ENCODE data around the gene GRHL1. TPM values are rescaled to one million over a fixed set of nuclear protein-coding genes. Genes with fewer than 3 reads are reported as not detected.
A peak's percentile ranks its signal among the peaks of the same experiment; 100 is the strongest.

GRHL1 gene
- total RNA-seq, 1 donor from 2014 or later, result 1.5 TPM

DNA sequence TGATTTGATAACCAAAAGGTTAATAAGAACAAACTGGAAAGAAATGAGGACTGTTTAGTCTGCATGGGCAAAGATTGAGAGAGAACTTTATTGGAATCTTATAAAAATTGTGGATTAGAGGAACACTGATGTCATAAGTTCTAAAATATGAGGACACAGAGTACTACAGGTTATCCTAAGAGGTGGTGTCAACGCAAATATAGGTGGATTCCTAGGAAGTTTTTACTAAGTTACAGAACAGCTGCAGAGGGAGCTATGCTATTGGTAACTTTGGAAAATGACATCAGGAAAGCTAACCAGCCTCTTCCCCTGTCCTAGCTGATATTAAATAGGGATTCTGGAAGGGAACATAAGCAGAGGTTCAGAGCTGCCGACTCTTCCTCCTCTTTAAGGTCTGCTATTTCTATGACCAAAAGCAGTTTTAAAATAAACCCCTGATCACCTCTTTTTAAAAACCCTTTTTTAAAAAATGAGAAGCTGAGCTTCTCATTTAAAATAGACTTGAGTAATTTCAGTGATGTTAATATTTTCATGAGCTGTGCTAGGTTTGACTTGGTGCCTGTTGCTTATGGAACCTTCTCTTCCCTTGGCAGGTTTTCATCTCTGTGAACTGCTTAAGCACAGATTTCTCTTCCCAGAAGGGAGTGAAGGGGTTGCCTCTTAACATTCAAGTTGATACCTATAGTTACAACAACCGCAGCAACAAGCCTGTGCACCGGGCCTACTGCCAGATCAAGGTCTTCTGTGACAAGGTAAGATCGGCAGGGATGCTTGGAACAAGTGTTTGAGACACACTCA is 34.2 kb downstream of the GRHL1 start:
- intact Hi-C loops (cut with DNase I), result loop anchor here (10.0 kb wide), 1 partner anchor 69 kb away; no protein-coding TSS in a partner anchor
- DNase-seq (ENCODE audit: low spot score), result no peak
- no peak for ATAC-seq

DNA sequence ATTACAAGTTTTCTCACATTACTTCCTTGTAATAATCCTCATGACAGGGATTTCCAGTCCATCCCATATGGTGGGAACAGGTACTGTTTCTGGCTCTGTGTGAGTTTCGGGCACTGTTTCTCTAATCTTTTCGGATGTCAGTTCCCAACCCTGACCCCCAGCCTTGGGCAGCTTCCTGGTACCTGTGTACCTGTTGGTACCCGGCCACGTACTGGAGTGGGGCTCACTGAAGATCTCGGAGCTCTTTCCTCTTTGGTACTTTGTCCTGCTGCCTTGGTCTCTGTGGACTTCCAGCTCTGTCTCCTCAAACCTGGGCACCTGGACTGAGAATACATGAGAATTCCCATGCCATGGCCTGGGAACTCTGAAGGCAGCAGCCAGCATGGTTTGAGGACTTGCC is 36.8 kb downstream of the GRHL1 start:
- DNase-seq (ENCODE audit: low spot score) (no peak), ATAC-seq (no peak)
- intact Hi-C loops (cut with DNase I), result loop anchor here (10.0 kb wide), 1 partner anchor 66 kb away; no protein-coding TSS in a partner anchor

DNA sequence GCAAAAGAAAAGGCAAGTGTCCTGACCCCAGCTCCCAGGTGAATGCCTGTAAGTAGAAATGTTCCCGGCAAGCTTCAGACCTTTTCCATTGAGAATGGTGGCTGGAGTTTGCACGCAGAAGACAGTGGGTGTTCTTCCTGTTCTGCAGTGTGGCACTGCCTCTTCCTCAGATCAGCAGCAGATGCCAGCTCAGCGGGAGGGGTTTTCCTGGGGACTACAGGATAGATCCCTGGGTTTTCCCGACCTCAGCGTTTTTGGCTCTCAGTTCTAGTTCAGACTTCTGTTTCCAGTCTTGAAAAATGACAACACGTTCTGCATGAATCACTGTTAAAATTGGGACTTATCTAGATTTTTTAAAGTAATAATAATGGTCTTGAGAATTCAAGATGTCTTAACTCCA is 39.2 kb downstream of the GRHL1 start:
- ATAC-seq (peak; percentile 62), DNase-seq (ENCODE audit: low spot score) (no peak)

DNA sequence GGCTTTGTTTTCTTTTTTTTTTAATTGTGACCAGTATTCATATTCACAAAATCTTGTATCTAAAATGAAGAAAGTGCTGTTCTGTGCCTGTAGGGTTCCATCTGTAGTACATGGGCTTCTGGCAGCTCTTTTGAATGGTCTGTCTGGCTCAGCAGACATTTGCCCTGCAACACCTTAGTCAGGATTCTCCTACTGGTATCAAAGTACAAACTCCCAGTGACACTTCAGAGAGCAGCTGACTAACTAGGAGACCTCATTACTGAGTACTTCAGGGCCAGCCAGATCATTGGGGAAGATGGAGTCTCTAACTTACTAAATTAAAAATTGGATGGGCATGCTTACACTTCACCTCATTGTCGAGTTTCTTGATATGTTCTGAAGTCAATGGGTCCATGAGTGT is 39.7 kb downstream of the GRHL1 start:
- intact Hi-C loops (cut with DNase I), result no loop called here
- ATAC-seq (no peak), DNase-seq (ENCODE audit: low spot score) (no peak)

More for the DNA sequence above, 39.2 kb downstream of the GRHL1 start:
- intact Hi-C loops (cut with DNase I), result no loop called here

DNA sequence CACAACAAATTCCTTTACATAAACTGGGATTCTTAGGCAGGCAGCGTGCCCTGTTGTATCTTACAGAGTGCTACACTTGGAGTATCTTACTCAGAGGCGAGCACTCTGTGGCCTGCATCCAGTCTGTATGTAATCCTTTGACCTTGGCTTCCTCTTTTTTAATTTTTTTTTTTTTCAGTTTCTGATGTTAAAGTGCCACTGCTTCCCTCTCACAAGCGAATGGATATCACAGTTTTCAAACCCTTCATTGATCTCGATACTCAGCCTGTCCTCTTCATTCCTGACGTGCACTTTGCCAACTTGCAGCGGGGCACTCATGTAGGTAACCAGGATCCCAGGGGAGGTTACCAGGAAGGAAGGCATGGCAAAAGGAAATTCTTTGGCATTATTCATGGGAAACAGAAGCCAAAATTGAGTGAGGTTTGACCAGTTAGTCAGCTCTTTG is 40.4 kb downstream of the GRHL1 start:
- intact Hi-C loops (cut with DNase I), result no loop called here
- peak; percentile 50 for ATAC-seq

DNA sequence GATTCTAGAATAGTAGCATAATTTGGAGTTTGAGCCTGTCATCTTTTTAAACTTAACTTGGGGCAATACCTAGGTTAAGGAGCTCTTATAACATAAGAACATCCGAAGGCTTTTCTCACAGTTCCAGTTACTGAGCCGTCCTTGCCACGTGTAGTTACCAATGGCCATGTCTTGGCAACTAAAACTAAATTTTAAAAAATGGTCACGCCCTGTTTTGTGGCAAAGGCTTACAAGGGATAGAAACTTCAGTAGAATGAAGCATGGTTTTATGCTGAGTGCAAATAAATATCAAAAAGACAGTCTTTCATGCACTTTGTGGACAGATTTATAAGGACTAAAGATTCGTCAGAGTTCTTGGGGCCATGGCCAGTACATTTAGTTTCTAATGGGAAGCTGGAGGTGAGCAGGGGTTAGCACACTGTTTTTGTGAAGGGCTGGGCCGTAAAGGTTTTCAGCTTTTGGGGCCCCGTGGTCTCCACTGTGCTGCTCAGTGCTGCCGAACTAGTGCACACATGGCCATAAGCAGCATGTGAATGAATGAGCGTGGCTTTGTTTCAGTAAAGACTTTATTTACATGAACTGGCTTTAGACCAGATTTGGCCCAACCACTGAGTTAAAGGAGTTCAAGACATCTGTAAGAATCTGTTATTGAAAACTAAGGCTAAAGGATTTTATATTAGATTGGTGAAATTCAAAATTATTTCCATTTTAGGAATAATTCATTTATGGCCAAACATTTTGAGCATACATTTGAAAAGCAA is 41.1 kb downstream of the GRHL1 start:
- DNase-seq (ENCODE audit: low spot score), result no peak
- no peak for ATAC-seq
- intact Hi-C loops (cut with DNase I), result no loop called here

More for the DNA sequence above, 40.4 kb downstream of the GRHL1 start:
- no peak for DNase-seq (ENCODE audit: low spot score)

DNA sequence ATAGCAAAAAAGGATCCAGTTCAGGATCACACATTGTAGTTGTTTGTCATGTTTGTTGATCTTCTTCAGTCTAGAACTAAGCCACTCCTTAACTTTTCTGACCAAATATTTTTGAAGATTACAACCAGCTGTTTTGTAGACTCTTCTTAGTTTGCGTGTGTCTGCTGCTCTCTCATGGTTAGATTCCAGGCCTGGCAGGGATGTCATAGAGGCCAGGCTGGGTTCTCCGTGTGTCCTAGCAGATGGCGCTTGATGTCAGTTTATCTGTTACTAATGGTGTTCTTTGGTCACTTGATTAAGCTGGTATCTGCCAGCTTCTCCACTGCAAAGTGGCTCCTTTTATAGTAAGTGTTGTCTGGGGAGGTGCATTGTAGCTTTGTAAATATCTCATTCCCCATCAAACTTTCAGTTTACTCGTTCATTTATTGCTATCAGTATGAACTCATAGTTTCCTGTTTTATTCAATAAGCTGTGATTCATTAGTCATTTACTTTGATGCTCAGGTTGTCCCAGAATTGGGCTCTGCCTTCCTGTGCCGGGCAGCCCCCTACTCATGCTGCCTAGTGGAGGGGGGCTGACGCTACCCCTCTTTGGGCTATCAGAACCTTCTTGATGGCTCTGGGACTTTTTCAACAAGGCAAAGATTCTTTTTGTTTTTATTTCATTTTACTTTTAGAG is 42.1 kb downstream of the GRHL1 start:
- peak; percentile 67 for ATAC-seq
- DNase-seq (ENCODE audit: low spot score), result no peak
- intact Hi-C loops (cut with DNase I), result no loop called here

DNA sequence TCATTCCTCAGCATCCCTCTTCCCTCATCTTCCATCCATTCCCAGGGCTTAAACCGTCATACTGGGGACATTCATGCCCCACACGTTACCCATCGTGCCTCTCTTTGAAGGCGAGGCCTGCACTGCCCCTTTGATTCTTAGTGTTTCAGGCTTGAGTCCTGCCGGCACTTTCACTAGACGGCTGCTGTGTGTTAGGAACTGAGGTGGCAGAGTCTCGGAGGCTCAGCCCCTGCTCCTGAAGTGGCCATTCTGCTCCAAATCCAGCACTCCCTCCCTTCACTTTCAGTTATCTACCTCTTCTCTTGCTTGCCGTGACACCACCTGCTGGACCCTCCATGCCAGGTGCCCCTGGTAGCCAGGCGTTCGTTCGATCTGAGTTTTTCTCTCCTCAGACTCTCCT is 43.0 kb downstream of the GRHL1 start:
- ATAC-seq (no peak), DNase-seq (ENCODE audit: low spot score) (no peak)
- intact Hi-C loops (cut with DNase I), result no loop called here

DNA sequence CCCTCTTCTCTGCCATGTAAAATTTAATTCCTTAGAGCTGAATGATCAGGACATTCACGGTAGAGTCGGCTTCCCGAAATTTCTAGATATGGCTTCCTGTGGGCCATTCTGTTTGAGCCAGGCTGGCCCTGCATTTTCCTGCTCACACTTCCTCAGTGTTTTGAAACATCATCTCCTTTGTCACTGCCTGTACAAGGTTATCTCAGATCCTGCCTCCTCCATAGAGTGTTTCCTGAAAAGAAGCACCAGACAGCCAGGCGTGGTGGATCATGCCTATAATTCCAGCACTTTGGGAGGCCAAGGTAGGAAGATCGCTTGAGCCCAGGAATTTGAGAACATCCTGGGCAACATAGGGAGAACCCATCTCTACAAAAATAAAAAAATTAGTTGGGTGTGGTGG is 43.6 kb downstream of the GRHL1 start:
- DNase-seq (ENCODE audit: low spot score) (no peak), ATAC-seq (no peak)
- intact Hi-C loops (cut with DNase I), result no loop called here

DNA sequence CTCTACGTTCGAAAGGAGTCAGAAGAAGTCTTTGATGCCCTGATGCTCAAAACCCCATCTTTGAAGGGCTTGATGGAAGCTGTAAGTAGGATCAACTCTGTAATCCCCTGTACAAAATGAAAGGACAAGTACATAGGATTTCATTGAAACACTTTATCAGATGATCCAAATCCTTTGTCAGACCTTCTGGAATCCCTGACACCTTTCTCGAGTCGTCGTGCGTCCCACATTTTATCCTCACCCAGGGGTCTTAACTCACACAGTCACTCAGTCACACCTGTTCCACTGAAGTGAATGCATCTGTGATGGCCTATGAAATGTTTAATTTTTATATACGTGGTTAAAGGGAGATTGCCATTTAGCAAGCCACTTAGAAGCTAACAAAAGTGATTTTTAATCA is 44.8 kb downstream of the GRHL1 start:
- DNase-seq (ENCODE audit: low spot score) (no peak), ATAC-seq (no peak)

DNA sequence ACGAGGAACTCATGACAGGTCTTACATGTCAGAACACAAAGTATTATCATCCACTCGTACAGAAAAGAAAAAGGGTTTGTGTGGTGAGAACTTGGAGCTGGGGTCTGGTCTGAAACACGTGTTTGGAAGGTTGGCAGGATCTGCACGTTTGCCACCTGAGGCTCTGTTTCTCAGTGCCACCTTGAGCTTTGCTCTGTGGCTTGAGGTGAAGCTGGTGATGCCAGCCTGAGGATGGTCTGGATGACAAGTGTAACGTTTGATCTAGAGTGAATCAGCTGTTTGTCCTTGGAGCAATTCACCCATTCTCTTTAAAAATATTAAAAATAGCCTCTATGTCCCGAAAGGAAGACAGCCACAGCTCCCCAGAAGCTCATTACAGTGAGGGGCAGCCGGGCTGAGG is 46.4 kb downstream of the GRHL1 start:
- ATAC-seq, result no peak
- DNase-seq (ENCODE audit: low spot score), result no peak

More for the DNA sequence above, 44.8 kb downstream of the GRHL1 start:
- intact Hi-C loops (cut with DNase I), result no loop called here

DNA sequence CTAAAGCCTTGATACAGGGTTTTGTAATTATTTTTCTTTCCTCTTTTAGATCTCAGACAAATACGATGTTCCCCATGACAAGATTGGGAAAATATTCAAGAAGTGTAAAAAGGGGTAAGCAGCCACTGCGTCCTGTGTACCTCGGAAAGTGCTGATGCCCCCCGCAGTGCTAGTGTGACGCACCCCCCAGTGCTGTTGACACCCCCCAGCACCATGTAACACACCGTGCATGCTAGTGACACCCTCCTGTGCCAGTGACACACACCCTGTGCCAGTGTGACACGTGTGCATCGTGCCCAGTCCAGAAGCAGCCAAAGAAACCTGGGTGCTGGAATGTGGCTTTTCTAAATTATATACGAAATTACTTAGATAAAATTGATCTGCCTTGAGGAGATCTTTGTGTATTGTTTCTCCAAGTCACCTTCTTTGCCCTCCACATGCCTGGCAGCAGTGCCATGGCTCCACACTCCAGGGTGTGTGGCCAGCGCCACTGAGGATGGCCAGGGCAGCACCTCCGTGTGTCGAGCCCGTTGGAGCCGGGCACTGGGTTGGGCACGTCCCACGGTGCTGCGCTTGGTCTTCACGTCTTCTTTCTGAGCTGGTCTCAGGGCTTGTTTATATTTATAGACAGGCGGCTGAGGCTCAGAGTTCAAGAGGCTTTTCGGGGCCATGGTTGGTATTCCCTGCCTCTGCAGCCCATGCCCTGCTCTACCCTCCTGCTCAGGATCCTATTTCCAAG is 47.6 kb downstream of the GRHL1 start:
- DNase-seq (ENCODE audit: low spot score) (no peak), ATAC-seq (no peak)
- intact Hi-C loops (cut with DNase I), result no loop called here

More for the DNA sequence above, 46.4 kb downstream of the GRHL1 start:
- intact Hi-C loops (cut with DNase I), result no loop called here

DNA sequence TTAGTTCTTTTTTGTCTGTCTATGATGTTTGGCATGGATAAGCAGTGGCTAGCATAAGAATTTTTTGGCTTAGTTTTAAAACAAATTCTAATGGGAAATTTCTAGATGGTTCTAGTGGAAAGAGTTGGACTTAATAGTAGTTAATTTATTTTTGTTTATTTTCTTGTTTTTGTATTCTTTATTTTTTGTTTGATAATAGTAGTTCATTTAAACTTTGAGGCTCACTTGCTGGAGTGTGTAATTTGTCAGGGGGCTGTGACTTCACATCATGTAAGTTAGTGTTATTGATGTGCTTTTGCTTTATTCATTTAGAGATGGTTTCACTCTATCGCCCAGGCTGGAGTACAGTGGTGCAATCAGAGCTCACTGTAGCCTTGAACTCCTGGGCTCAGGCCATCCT is 48.2 kb downstream of the GRHL1 start:
- no peak for DNase-seq (ENCODE audit: low spot score)
- ATAC-seq, result no peak
- intact Hi-C loops (cut with DNase I), result no loop called here

DNA sequence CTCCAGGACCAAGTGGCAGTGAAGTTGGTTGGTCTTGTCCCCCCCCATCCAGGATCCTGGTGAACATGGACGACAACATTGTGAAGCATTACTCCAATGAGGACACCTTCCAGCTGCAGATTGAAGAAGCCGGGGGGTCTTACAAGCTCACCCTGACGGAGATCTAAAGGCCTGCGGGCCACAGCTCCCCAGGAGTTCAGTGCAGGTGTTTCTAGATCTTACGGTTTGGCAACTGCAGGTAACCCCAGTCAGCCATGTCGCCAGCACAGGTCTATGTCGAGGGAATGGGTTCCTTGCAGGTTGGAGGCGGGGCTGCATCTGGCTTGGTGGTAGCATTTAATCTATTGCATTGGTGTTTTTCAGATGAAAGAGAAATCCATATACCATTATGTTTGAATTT is 49.0 kb downstream of the GRHL1 start:
- ATAC-seq, result no peak
- no peak for DNase-seq (ENCODE audit: low spot score)
- intact Hi-C loops (cut with DNase I), result no loop called here

DNA sequence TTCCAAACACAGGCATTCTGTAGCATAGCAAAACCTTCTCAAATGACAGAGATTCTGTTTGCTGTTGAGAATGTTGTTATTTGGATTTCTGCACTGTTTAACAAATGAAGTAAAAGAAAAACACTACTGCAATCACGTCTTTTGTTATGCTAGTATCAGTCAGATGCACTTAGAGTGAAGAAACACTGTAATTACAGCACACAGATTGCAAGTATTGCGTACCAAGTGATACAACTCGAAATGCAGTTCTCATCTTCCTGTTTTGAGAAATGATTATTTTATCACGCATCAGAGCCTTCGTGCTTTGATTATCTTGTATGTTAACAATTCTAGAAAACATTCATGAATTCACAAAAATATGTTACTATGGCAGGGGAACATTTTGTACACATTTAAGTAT is 50.1 kb downstream of the GRHL1 start:
- intact Hi-C loops (cut with DNase I), result no loop called here
- ATAC-seq, result no peak
- no peak for DNase-seq (ENCODE audit: low spot score)

DNA sequence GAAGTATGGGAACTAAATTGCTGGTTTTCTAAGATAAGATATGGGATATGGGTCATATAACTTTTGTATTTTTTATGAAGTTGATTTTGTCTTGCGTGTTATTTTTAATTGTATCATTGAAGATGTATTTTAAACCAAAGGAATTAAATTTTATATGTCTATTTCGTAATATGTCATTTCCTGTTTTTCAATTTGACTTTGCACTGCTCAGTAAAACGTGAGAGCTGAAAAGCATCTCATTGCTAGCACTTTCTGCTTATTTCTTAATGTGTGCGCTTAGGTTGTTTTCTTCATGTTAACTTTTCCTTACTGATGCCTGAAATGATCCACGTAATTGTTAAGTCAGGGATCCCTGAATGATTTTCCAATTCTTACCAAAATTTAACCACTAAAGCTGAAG is 50.6 kb downstream of the GRHL1 start:
- ATAC-seq, result no peak
- no peak for DNase-seq (ENCODE audit: low spot score)
- intact Hi-C loops (cut with DNase I), result loop anchor here (1.0 kb wide), 1 partner anchor 21 kb away; no protein-coding TSS in a partner anchor

DNA sequence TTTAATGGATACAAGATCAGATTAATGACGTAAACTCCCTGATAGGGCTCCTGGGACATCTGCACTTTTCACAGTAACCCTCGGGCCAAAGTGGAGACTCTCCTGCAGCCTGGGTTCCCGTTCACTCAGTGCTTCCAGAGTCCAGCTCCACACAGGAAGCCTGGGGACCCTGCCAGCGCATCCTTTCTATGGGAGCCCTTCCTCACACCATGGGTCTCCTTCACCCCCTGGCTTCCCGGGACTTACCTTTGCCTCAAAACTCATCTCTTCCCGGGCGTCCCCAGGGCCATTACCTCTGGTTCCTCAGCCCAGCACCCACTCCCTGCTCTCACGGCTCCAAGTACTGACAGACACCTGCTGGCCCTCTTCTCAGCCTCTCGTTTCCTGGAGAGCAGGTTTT is 51.2 kb downstream of the GRHL1 start:
- no peak for DNase-seq (ENCODE audit: low spot score)

DNA sequence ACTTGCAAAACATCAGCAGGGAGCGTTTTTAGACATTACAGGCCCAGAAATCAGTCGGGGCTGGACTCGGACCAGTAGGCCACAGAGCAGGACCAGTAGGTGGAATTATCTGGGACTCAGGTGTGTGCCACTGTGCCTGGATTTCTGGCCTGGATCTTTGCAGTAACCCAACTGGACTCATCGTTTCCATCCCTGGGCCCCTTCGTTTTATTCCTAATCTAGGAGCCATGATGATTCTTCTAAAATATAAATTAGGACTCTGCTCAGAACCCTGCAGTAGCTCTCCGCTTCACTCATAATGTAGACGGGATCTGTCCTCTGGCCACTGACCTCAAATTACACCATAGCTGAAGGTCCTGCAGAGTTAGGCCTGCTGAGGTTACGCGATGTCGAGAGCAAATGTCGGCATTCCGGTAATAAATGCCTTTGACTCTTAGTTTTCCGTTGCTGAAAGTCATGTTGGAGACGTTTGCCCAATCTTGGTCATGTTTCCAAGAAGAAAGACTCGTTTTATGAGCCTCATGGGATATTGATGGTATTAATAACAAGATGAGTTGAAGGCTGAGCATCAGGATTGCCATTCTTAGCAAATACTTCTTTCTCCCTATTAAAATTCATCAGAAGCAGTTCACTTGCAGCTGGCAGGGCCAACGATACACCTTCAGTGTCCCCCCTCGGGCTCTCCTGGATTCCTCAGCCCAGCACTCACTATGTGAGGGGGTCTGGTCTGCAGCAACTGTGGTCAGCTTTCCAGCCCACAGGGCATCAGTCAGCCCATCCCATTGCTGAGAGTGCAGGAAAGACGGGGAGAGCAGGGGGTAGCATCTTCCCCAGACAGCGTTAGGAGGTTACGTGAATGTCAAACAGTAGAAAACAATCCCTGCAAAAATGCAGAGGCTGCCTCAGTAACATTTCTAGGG is 52.0 kb downstream of the GRHL1 start:
- DNase-seq (ENCODE audit: low spot score), result no peak
- ATAC-seq, result no peak
- intact Hi-C loops (cut with DNase I), result no loop called here

More for the DNA sequence above, 51.2 kb downstream of the GRHL1 start:
- intact Hi-C loops (cut with DNase I), result loop anchor here (1.0 kb wide), 1 partner anchor 21 kb away; no protein-coding TSS in a partner anchor
- ATAC-seq, result no peak
